Keratinocyte (primary cell): ENCODE results near the gene CCT2. TPM values are rescaled to one million over a fixed set of nuclear protein-coding genes. Genes with fewer than 3 reads are reported as not detected.

ENCODE experiments used
- DNase-seq: peaks from one replicate; pipeline ENCODE4 v3.0.0-alpha.2; 2011; ENCODE audit warnings: low read depth, missing footprints, low spot score
- FAIRE-seq: peaks from 2 replicates; lab custom pipeline; 2011; peaks lifted over from hg19 to GRCh38; lab: Jason Lieb, UNC
- H2AFZ ChIP-seq: 2 replicates; pipeline ENCODE4 v1.6.0; 2012; ENCODE audit warnings: low read length, control low read depth, inconsistent platforms; ENCODE audit not compliant: control insufficient read depth
- H3K27ac ChIP-seq: 2 replicates; pipeline ENCODE4 v1.5.1; 2011; ENCODE audit warnings: low read length; ENCODE audit not compliant: control insufficient read depth, insufficient read depth
- H3K27me3 ChIP-seq: 3 replicates; pipeline ENCODE4 v1.6.0; 2011; ENCODE audit warnings: low read length; ENCODE audit not compliant: control insufficient read depth, insufficient read depth; ENCODE audit errors: extremely low read depth
- H3K36me3 ChIP-seq, 2 experiments: 2 replicates in 1 of 2; 3 replicates in 1 of 2; pipeline ENCODE4 v1.5.1; 2011; ENCODE audit warnings: low read length in 2 of 2, mild to moderate bottlenecking in 1 of 2; ENCODE audit not compliant: control insufficient read depth in 2 of 2, insufficient read depth in 2 of 2; ENCODE audit errors: extremely low read depth in 1 of 2
- H3K4me1 ChIP-seq: 3 replicates; pipeline ENCODE4 v1.5.1; 2011; ENCODE audit warnings: low read length; ENCODE audit not compliant: control insufficient read depth, insufficient read depth; ENCODE audit errors: extremely low read depth
- H3K4me2 ChIP-seq: 3 replicates; pipeline ENCODE4 v1.6.0; 2011; ENCODE audit warnings: low read depth, low read length; ENCODE audit not compliant: control insufficient read depth, insufficient read depth; ENCODE audit errors: extremely low read depth
- H3K4me3 ChIP-seq, 3 experiments: fragments of 200-600 bp in 1 of 3; sonication (generic) in 1 of 3; 2 replicates in 2 of 3; 3 replicates in 1 of 3; pipeline ENCODE4 v1.5.1; 2011 to 2016; ENCODE audit warnings: low read length in 3 of 3, mild to moderate bottlenecking in 3 of 3, control low read depth in 2 of 3, inconsistent platforms in 1 of 3, low read depth in 1 of 3, mixed read lengths in 1 of 3, mixed run types in 1 of 3, moderate library complexity in 1 of 3; ENCODE audit not compliant: control insufficient read depth in 2 of 3, insufficient read depth in 2 of 3; ENCODE audit errors: extremely low read depth in 1 of 3
- H3K79me2 ChIP-seq: 2 replicates; pipeline ENCODE4 v1.6.0; 2012; ENCODE audit warnings: low read length; ENCODE audit not compliant: control insufficient read depth, insufficient read depth
- H3K9ac ChIP-seq: 3 replicates; pipeline ENCODE4 v1.6.0; 2011; ENCODE audit warnings: low read length; ENCODE audit not compliant: control insufficient read depth, insufficient read depth; ENCODE audit errors: extremely low read depth
- H3K9me1 ChIP-seq: 3 replicates; pipeline ENCODE4 v1.6.0; 2011; ENCODE audit warnings: low read length; ENCODE audit not compliant: control insufficient read depth, insufficient read depth; ENCODE audit errors: extremely low read depth
- H3K9me3 ChIP-seq: 2 replicates; pipeline ENCODE4 v1.5.1; 2012; ENCODE audit warnings: low read depth, low read length; ENCODE audit not compliant: control insufficient read depth
- H4K20me1 ChIP-seq: 3 replicates; pipeline ENCODE4 v1.6.0; 2011; ENCODE audit warnings: low read length; ENCODE audit not compliant: control insufficient read depth, insufficient read depth; ENCODE audit errors: extremely low read depth
- CTCF ChIP-seq, 3 experiments: IDR thresholded peaks in 1 of 3; conservative IDR thresholded peaks in 1 of 3; optimal IDR thresholded peaks in 1 of 3; 2 replicates in 2 of 3; 3 replicates in 1 of 3; pipeline versions ENCODE3 to v1.5.1; 2011; ENCODE audit warnings: low read length in 3 of 3, mild to moderate bottlenecking in 3 of 3, moderate library complexity in 2 of 3, control low read depth in 1 of 3, inconsistent platforms in 1 of 3; ENCODE audit not compliant: insufficient read depth in 2 of 3; ENCODE audit errors: extremely low read depth in 1 of 3
- EZH2 ChIP-seq: IDR thresholded peaks from one replicate; pipeline ENCODE4 v1.6.1; 2012; ENCODE audit warnings: inconsistent platforms, mild to moderate bottlenecking, low read length, moderate library complexity
- dilution Hi-C: fragments of 300-500 bp; cut with MboI; formaldehyde crosslinking; loops from one replicate; pipeline ENCODE4 v1.7.0; 2020; ENCODE audit warnings: low sequenced_read_pairs; ENCODE audit not compliant: extremely low pct_ligation_motif_present
- polyA plus RNA-seq, 5 experiments: library from polyadenylated mRNA; depleted of rRNA in 3 of 5; stranded (reverse) in 3 of 5; stranded (forward) in 1 of 5; unstranded in 1 of 5; fragments of >200 nt; gene quantifications; 1 replicate in 1 of 5; 2 replicates in 3 of 5; 3 replicates in 1 of 5; pipeline versions ENCODE4 v1.2.1 to v1.2.3, GENCODE V29; 2011 to 2012; ENCODE audit warnings: missing spikeins in 2 of 5, low read depth in 1 of 5, low replicate concordance in 1 of 5

Gene CCT2
- polyA plus RNA-seq, 1 donor (not counting 4 experiments of a cell fraction or from before 2014, with no cell fraction given) = 365 TPM

- Histone ChIP-seq H3K4me2 (peak overlapping the region; percentile 76), H4K20me1 (no peaks in the 10 kb centered on the region), H3K9me3 (no peaks in the 10 kb centered on the region), H3K36me3 (peaks cover 14 to 17% of the 10 kb centered on the region in 2 experiments), H3K9ac (no peak overlapping the region), H2AFZ (no peak overlapping the region), H3K27ac (peak overlapping the region; percentile 69), H3K27me3 (no peaks in the 10 kb centered on the region), H3K4me3 (no peak overlapping the region), H3K9me1 (no peaks in the 10 kb centered on the region), H3K4me1 (peaks cover 22% of the 10 kb centered on the region), H3K79me2 (no peaks in the 10 kb centered on the region)
- DNase-seq = peak; percentile 52
- dilution Hi-C loops = no loop called here
- FAIRE-seq = peak; percentile 64
- no peak for TF ChIP-seq EZH2
- peak; percentile 58 to 75 (median 69) for TF ChIP-seq CTCF (optimal IDR thresholded peaks at IDR 0.05 in 1 of 3, IDR thresholded peaks at IDR 0.05 in 1 of 3, conservative IDR thresholded peaks at IDR 0.05 in 1 of 3; ENCODE audit: extremely low read depth in 1 of 3, insufficient read depth in 2 of 3, low read length in 3 of 3)
Measured at GRCh38 chr12:69570545-69571399, 14.5 kb upstream of the CCT2 start.

GRCh38 chr12:69575346-69575745 is 9.9 kb upstream of the CCT2 start:
- H3K79me2 ChIP-seq = no peaks in the 10 kb centered on the region
- no peak overlapping the region for H3K27ac ChIP-seq
- dilution Hi-C loops = no loop called here
- H3K9me1 ChIP-seq = no peaks in the 10 kb centered on the region
- H3K4me3 ChIP-seq = no peak overlapping the region
- TF ChIP-seq CTCF (optimal IDR thresholded peaks at IDR 0.05 in 1 of 3, IDR thresholded peaks at IDR 0.05 in 1 of 3, conservative IDR thresholded peaks at IDR 0.05 in 1 of 3; ENCODE audit: extremely low read depth in 1 of 3, insufficient read depth in 2 of 3, low read length in 3 of 3) = no peak
- no peak for TF ChIP-seq EZH2
- H3K9me3 ChIP-seq = no peaks in the 10 kb centered on the region
- H3K36me3 ChIP-seq = peaks cover 12 to 21% of the 10 kb centered on the region in 2 experiments
- no peaks in the 10 kb centered on the region for H3K27me3 ChIP-seq
- no peak overlapping the region for H3K4me2 ChIP-seq
- H3K4me1 ChIP-seq = peaks cover 5% of the 10 kb centered on the region
- H2AFZ ChIP-seq = no peak overlapping the region
- no peaks in the 10 kb centered on the region for H4K20me1 ChIP-seq
- DNase-seq (no peak), FAIRE-seq (no peak)
- no peak overlapping the region for H3K9ac ChIP-seq
